ENCODE measurements around the gene ARL8B.

- TF ChIP-seq POLR2A (IDR thresholded peaks at IDR 0.05), result no peak
- TF ChIP-seq CTCF (IDR thresholded peaks at IDR 0.05), result no peak
Measured at GRCh38 chr3:5198313-5198677, 76.2 kb downstream of the ARL8B start.

Data from testis (tissue), 2 donors.